GM21390 (cell line): ENCODE data around the gene CARS2.
"Not testable (repeated sequence)": the region's sequence is repeated elsewhere in the genome, so short reads cannot be mapped to it uniquely, and the experiment has no call there.

Experiments used
- ATAC-seq: cut with Tn5 transposase; IDR thresholded peaks from one replicate; pipeline ENCODE4 v1.9.1; 2021; ENCODE audit not compliant: unreplicated experiment

CARS2 gene

GRCh38 chr13:110683921-110684320, 22.0 kb downstream of the CARS2 start:
- no peak for ATAC-seq

- ATAC-seq = no peak
Measured at GRCh38 chr13:110683203-110683883, 22.6 kb downstream of the CARS2 start.

GRCh38 chr13:110682746-110683145, 23.2 kb downstream of the CARS2 start:
- no peak for ATAC-seq

GRCh38 chr13:110681868-110682550, 23.9 kb downstream of the CARS2 start:
- ATAC-seq = no peak

- ATAC-seq = no peak
Measured at GRCh38 chr13:110680852-110681251, 25.1 kb downstream of the CARS2 start.

GRCh38 chr13:110677731-110678545, 28.0 kb downstream of the CARS2 start:
- ATAC-seq = no peak

GRCh38 chr13:110676595-110677587, 29.0 kb downstream of the CARS2 start:
- ATAC-seq = peak; percentile 75

GRCh38 chr13:110669814-110670213, 36.1 kb downstream of the CARS2 start:
- ATAC-seq = not testable (repeated sequence)

- ATAC-seq = no peak
Measured at GRCh38 chr13:110669036-110669435, 36.9 kb downstream of the CARS2 start.

GRCh38 chr13:110666255-110666533, 39.7 kb downstream of the CARS2 start:
- no peak for ATAC-seq

- no peak for ATAC-seq
Measured at GRCh38 chr13:110665491-110666254, 40.2 kb downstream of the CARS2 start.

- no peak for ATAC-seq
Measured at GRCh38 chr13:110664673-110665072, 41.2 kb downstream of the CARS2 start.

- no peak for ATAC-seq
Measured at GRCh38 chr13:110664041-110664440, 41.9 kb downstream of the CARS2 start.

- ATAC-seq = no peak
Measured at GRCh38 chr13:110663491-110663890, 42.4 kb downstream of the CARS2 start.

- ATAC-seq = no peak
Measured at GRCh38 chr13:110662777-110663443, 43.0 kb downstream of the CARS2 start.

- no peak for ATAC-seq
Measured at GRCh38 chr13:110662091-110662490, 43.8 kb downstream of the CARS2 start.

- no peak for ATAC-seq
Measured at GRCh38 chr13:110661256-110661655, 44.7 kb downstream of the CARS2 start.

GRCh38 chr13:110658218-110658911, 47.6 kb downstream of the CARS2 start:
- peak; percentile 90 for ATAC-seq

- ATAC-seq = no peak
Measured at GRCh38 chr13:110657196-110657595, 48.7 kb downstream of the CARS2 start.
